Activated B cell treated with CpG ODN at 0.5 μM for 24 hours (primary cell): Measurements from ENCODE around the gene LSM5. TPM values are rescaled to one million over a fixed set of nuclear protein-coding genes. Genes with fewer than 3 reads are reported as not detected.
A peak's percentile ranks its signal among the peaks of the same experiment; 100 is the strongest.

Experiments used
- ATAC-seq: fragments of 200-7000 bp; cut with Tn5 transposase; one replicate; pipeline ENCODE4 v1.10.0; 2021; ENCODE audit warnings: low read depth, mild to moderate bottlenecking, moderate library complexity
- CTCF ChIA-PET: fragments of 350-600 bp; sonication (Branson Sonifier 250); formaldehyde crosslinking; loops from one replicate; lab custom pipeline; 2021; ENCODE audit warnings: antibody characterized with exemption; lab: Charles Lee
- POLR2A ChIA-PET: fragments of 350-600 bp; sonication (Branson Sonifier 250); formaldehyde crosslinking; loops from one replicate; lab custom pipeline; 2021; ENCODE audit warnings: antibody characterized with exemption; lab: Charles Lee
- DNase-seq: peaks from one replicate; pipeline ENCODE4 v3.0.0; 2022
- H3K27ac Mint-ChIP-seq: one replicate; pipeline ENCODE4 v1.8.0; 2020; ENCODE audit warnings: mixed read lengths
- H3K27me3 Mint-ChIP-seq: one replicate; pipeline ENCODE4 v1.8.0; 2021; ENCODE audit warnings: mixed read lengths
- H3K36me3 Mint-ChIP-seq: one replicate; pipeline ENCODE4 v1.8.0; 2021; ENCODE audit warnings: low read depth, mixed read lengths
- H3K4me1 Mint-ChIP-seq: one replicate; pipeline ENCODE4 v1.8.0; 2021; ENCODE audit warnings: mixed read lengths
- H3K4me3 Mint-ChIP-seq: one replicate; pipeline ENCODE4 v1.8.0; 2020; ENCODE audit warnings: mild to moderate bottlenecking, mixed read lengths
- H3K9me3 Mint-ChIP-seq: one replicate; pipeline ENCODE4 v1.8.0; 2020; ENCODE audit warnings: mixed read lengths
- CTCF ChIP-seq: fragments of 200-600 bp; IDR thresholded peaks from one replicate; pipeline ENCODE4 v1.8.0; 2022; ENCODE audit warnings: antibody characterized with exemption, mild to moderate bottlenecking
- intact Hi-C: fragments of 100-400 bp; cut with micrococcal nuclease; formaldehyde crosslinking; loops from one replicate; pipeline ENCODE4 v1.15.1; 2024
- total RNA-seq: library from RNA; stranded (reverse); gene quantifications from 2 replicates; pipeline ENCODE4 v1.2.3, GENCODE V29; 2022

LSM5 gene
- total RNA-seq = 47.1 and 53.3 TPM in 2 replicates

GRCh38 chr7:32490127-32490796, at the start of gene LSM5:
Gene LSM5 (minus strand): TSS chr7:32490380. CDS start chr7:32490365, 15 bp downstream.
- TF ChIP-seq CTCF = no peak
- peak within 1 kb of the TSS; percentile 93 for H3K27ac Mint-ChIP-seq
- peak; percentile 82 for DNase-seq
- peak; percentile 60 for ATAC-seq
- ChIA-PET CTCF (interaction anchor here (1.0 kb wide), 1 partner anchor 84 kb away, joined by 3 read pairs; no protein-coding TSS in a partner anchor), POLR2A (interaction anchor here (0.6 to 1.4 kb wide), 4 partner anchors 10 to 572 kb away, joined by 3 to 4 read pairs (median 3); partner anchors contain the start of genes KBTBD2 and NT5C3A)
- H3K36me3 Mint-ChIP-seq = peaks cover 40% of the 10 kb centered on the region
- H3K9me3 Mint-ChIP-seq = no peaks in the 10 kb centered on the region
- intact Hi-C loops = loop anchor here (1.0 to 10.0 kb wide), 6 partner anchors 61 to 1895 kb away; partner anchors contain the start of genes BBS9, GARS1 and RP9
- peak within 1 kb of the TSS; percentile 95 for H3K4me3 Mint-ChIP-seq
- H3K4me1 Mint-ChIP-seq = peaks cover 24% of the 10 kb centered on the region
- no peaks in the 10 kb centered on the region for H3K27me3 Mint-ChIP-seq

GRCh38 chr7:32539366-32539765, 49.2 kb upstream of the LSM5 start:
- Mint-ChIP-seq H3K4me1 (peaks cover 13% of the 10 kb centered on the region), H3K36me3 (peaks cover 17% of the 10 kb centered on the region), H3K27me3 (no peaks in the 10 kb centered on the region), H3K4me3 (no peak overlapping the region), H3K9me3 (no peaks in the 10 kb centered on the region), H3K27ac (no peak overlapping the region)
- DNase-seq (no peak), ATAC-seq (no peak)
- POLR2A ChIA-PET = interaction anchor here (1.3 kb wide), 1 partner anchor 44 kb away, joined by 4 read pairs; the partner anchor contains the start of gene AVL9
- CTCF ChIA-PET = no interaction called here
- TF ChIP-seq CTCF = no peak
- intact Hi-C loops = no loop called here

GRCh38 chr7:32537760-32538159, 47.6 kb upstream of the LSM5 start:
- no peak for ATAC-seq
- Mint-ChIP-seq H3K36me3 (peaks cover 12% of the 10 kb centered on the region), H3K27me3 (no peaks in the 10 kb centered on the region), H3K4me3 (no peak overlapping the region), H3K9me3 (no peaks in the 10 kb centered on the region), H3K27ac (no peak overlapping the region), H3K4me1 (peaks cover 13% of the 10 kb centered on the region)
- no peak for TF ChIP-seq CTCF
- no peak for DNase-seq
- ChIA-PET POLR2A (no interaction called here), CTCF (no interaction called here)
- intact Hi-C loops = no loop called here

- intact Hi-C loops = no loop called here
- POLR2A ChIA-PET = no interaction called here
- Mint-ChIP-seq H3K27ac (no peak overlapping the region), H3K9me3 (no peaks in the 10 kb centered on the region), H3K4me1 (peaks cover 13% of the 10 kb centered on the region), H3K4me3 (no peak overlapping the region), H3K36me3 (peaks cover 18% of the 10 kb centered on the region), H3K27me3 (no peaks in the 10 kb centered on the region)
- DNase-seq (no peak), ATAC-seq (no peak)
- no peak for TF ChIP-seq CTCF
- CTCF ChIA-PET = no interaction called here
These were observed 46.4 kb upstream of the LSM5 start for GRCh38 chr7:32536585-32536984.

- Mint-ChIP-seq H3K4me1 (peaks cover 13% of the 10 kb centered on the region), H3K4me3 (no peak overlapping the region), H3K36me3 (peaks cover 18% of the 10 kb centered on the region), H3K27ac (no peak overlapping the region), H3K9me3 (no peaks in the 10 kb centered on the region), H3K27me3 (no peaks in the 10 kb centered on the region)
- intact Hi-C loops = no loop called here
- no peak for DNase-seq
- no peak for ATAC-seq
- POLR2A ChIA-PET = no interaction called here
- CTCF ChIA-PET = no interaction called here
- no peak for TF ChIP-seq CTCF
These were observed 45.8 kb upstream of the LSM5 start for GRCh38 chr7:32536016-32536415.
